Activated T-helper 2 cell treated with anti-CD3 and anti-CD28 coated beads, Interferon-gamma antibody, Interleukin-2, Interleukin-4, amounts not matched to agents 10 μg/mL and 5 μg/mL and 100 μg/mL, durations not matched to agents 14 hours and 24 hours and 36 hours (primary cell): Measurements from ENCODE around the gene CCL4. TPM values are rescaled to one million over a fixed set of nuclear protein-coding genes. Genes with fewer than 3 reads are reported as not detected.
"Not testable (repeated sequence)": the region's sequence is repeated elsewhere in the genome, so short reads cannot be mapped to it uniquely, and the experiment has no call there.

Source experiments
- DNase-seq: peaks from one replicate; pipeline ENCODE4 v3.0.0; 2021; ENCODE audit warnings: low spot score
- H3K27ac Mint-ChIP-seq: one replicate; pipeline ENCODE4 v1.8.0; 2021; ENCODE audit warnings: mixed read lengths
- H3K27me3 Mint-ChIP-seq: one replicate; pipeline ENCODE4 v1.8.0; 2021; ENCODE audit warnings: low read depth, mixed read lengths
- H3K36me3 Mint-ChIP-seq: one replicate; pipeline ENCODE4 v1.8.0; 2021; ENCODE audit warnings: low read depth, mixed read lengths
- H3K4me1 Mint-ChIP-seq: one replicate; pipeline ENCODE4 v1.8.0; 2021; ENCODE audit warnings: low read depth, mixed read lengths
- H3K4me3 Mint-ChIP-seq: one replicate; pipeline ENCODE4 v1.8.0; 2021; ENCODE audit warnings: low read depth, mild to moderate bottlenecking, moderate library complexity, mixed read lengths
- H3K9me3 Mint-ChIP-seq: one replicate; pipeline ENCODE4 v1.8.0; 2021; ENCODE audit warnings: mixed read lengths
- intact Hi-C: fragments of 100-400 bp; cut with micrococcal nuclease; formaldehyde crosslinking; loops from one replicate; pipeline ENCODE4 v1.15.1; 2023
- total RNA-seq: library from RNA; stranded (reverse); gene quantifications from 2 replicates; pipeline ENCODE4 v1.2.3, GENCODE V29; 2022

CCL4 gene
- total RNA-seq, 1 donor from 2014 or later, result 136 TPM

GRCh38 chr17:36089888-36090836 is 13.5 kb upstream of the CCL4 start, which contains the start of gene CCL3:
CCL3 (minus strand) TSS chr17:36090143; CDS start chr17:36090058, 85 bp downstream.
- H3K4me3 Mint-ChIP-seq, result peak within 1 kb of the TSS; percentile 56
- intact Hi-C loops, result loop anchor here (1.0 to 5.0 kb wide), 3 partner anchors 16 to 193 kb away; no protein-coding TSS in a partner anchor
- H3K9me3 Mint-ChIP-seq, result no peaks in the 10 kb centered on the region
- H3K27me3 Mint-ChIP-seq, result peaks cover 25% of the 10 kb centered on the region
- no peak for DNase-seq
- H3K4me1 Mint-ChIP-seq, result peaks cover 43% of the 10 kb centered on the region
- no peaks in the 10 kb centered on the region for H3K36me3 Mint-ChIP-seq
- peak within 1 kb of the TSS; percentile 85 for H3K27ac Mint-ChIP-seq

GRCh38 chr17:36092230-36092629 is 11.4 kb upstream of the CCL4 start:
- peaks cover 24% of the 10 kb centered on the region for H3K27me3 Mint-ChIP-seq
- no peak for DNase-seq
- no peaks in the 10 kb centered on the region for H3K36me3 Mint-ChIP-seq
- peaks cover 40% of the 10 kb centered on the region for H3K4me1 Mint-ChIP-seq
- no peak overlapping the region for H3K27ac Mint-ChIP-seq
- intact Hi-C loops, result loop anchor here (5.0 kb wide), 1 partner anchor 195 kb away; no protein-coding TSS in a partner anchor
- H3K9me3 Mint-ChIP-seq, result no peaks in the 10 kb centered on the region
- no peak overlapping the region for H3K4me3 Mint-ChIP-seq

GRCh38 chr17:36092715-36093114 is 10.9 kb upstream of the CCL4 start:
- not testable (repeated sequence) for H3K9me3 Mint-ChIP-seq, H3K36me3 Mint-ChIP-seq, DNase-seq, H3K27ac Mint-ChIP-seq, H3K4me3 Mint-ChIP-seq
- peaks cover 24% of the 10 kb centered on the region for H3K27me3 Mint-ChIP-seq
- peaks cover 40% of the 10 kb centered on the region for H3K4me1 Mint-ChIP-seq
- intact Hi-C loops, result loop anchor here (5.0 kb wide), 1 partner anchor 195 kb away; no protein-coding TSS in a partner anchor

DNA sequence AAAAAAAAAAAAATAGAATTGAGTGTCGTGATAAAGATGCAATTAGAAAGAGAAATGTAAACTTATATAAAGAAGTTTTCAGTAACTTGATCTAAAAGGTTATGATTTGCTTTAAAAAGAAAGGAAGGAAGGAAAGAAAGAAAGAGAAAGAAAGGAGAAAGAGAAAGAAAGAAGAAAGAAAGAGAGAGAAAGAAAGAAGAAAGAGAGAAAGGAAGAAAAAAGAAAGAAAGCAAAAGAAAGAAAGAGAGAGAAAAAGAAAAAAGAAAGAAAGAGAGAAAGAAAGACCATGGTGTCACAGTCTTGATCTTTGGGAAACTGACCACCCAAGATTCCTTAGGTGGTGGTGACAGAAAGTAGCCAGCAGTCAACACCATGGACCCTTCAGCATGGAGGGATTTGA is 9.4 kb upstream of the CCL4 start:
- H3K9me3 Mint-ChIP-seq, result no peaks in the 10 kb centered on the region
- H3K36me3 Mint-ChIP-seq, result no peaks in the 10 kb centered on the region
- peaks cover 39% of the 10 kb centered on the region for H3K4me1 Mint-ChIP-seq
- H3K27ac Mint-ChIP-seq, result no peak overlapping the region
- H3K4me3 Mint-ChIP-seq, result no peak overlapping the region
- peaks cover 23% of the 10 kb centered on the region for H3K27me3 Mint-ChIP-seq
- intact Hi-C loops, result loop anchor here (5.0 kb wide), 1 partner anchor 197 kb away; no protein-coding TSS in a partner anchor
- DNase-seq, result no peak

DNA sequence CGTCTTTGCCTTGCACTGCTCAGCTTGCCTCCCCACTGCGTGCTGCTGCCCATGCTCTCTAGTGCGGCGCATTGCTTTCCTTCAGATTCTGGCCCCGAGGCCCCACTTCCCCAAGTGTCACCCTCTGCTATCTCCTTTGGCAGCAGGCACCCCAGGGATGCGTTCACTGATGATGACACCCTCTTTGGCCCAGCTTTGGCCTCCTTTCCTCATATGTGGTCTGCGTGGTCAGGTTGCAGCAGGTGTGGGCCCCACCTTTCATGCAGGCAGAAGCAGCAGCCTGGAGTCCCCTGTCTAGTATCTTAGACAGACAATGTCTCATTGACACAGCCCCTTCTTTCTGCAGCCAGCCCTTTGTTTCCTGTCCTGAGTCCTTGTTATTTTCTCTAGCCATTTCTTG is 8.9 kb upstream of the CCL4 start:
- Mint-ChIP-seq H3K27ac (no peak overlapping the region), H3K4me1 (peaks cover 38% of the 10 kb centered on the region), H3K27me3 (peaks cover 22% of the 10 kb centered on the region), H3K9me3 (no peaks in the 10 kb centered on the region), H3K36me3 (no peaks in the 10 kb centered on the region), H3K4me3 (no peak overlapping the region)
- intact Hi-C loops, result loop anchor here (5.0 kb wide), 1 partner anchor 197 kb away; no protein-coding TSS in a partner anchor
- DNase-seq, result no peak

DNA sequence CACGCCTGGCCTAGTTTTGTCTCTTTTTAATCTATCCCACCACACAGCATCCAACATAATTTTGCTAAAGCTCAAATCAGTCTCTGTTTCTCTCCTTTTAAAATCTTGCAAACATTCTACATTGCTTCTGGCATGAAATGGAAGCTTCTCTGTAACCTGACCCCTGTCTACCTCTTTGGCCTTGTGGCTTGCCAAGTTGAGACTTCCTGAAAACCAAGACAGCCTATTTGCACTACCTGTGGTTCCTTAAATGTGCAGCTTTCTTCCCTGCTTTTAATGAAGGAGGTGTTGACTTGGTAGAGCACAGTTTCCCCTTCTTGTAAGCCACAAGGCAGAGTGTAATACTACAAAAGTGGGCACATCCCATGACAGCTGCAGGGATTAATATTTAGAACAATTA is 7.6 kb upstream of the CCL4 start:
- DNase-seq, result no peak
- H3K27ac Mint-ChIP-seq, result no peak overlapping the region
- no peaks in the 10 kb centered on the region for H3K9me3 Mint-ChIP-seq
- H3K27me3 Mint-ChIP-seq, result peaks cover 25% of the 10 kb centered on the region
- intact Hi-C loops, result no loop called here
- peaks cover 28% of the 10 kb centered on the region for H3K4me1 Mint-ChIP-seq
- H3K4me3 Mint-ChIP-seq, result no peak overlapping the region
- H3K36me3 Mint-ChIP-seq, result no peaks in the 10 kb centered on the region

DNA sequence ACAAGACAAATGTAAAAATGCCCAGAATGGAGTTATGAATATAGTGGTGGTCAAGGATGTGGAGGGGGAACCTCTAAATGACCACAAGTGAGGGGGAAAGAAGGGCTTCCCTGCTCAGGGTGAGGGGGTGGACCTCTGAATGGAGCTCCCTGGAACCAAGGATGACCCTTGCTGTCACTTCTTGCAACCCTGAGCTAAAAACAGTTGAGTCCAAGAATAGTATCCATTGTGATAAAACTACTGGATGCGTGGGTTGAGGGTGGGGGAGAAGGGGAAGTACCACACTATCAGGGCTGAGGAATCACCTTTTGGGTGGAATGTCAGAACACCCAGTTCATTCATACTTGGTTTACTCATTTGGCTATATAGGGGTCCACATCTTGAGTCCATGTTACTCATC is 4.6 kb upstream of the CCL4 start:
- DNase-seq, H3K4me3 Mint-ChIP-seq, intact Hi-C loops, H3K36me3 Mint-ChIP-seq, H3K27ac Mint-ChIP-seq, H3K9me3 Mint-ChIP-seq: not testable (repeated sequence)
- H3K4me1 Mint-ChIP-seq, result peaks cover 17% of the 10 kb centered on the region
- H3K27me3 Mint-ChIP-seq, result peaks cover 20% of the 10 kb centered on the region

DNA sequence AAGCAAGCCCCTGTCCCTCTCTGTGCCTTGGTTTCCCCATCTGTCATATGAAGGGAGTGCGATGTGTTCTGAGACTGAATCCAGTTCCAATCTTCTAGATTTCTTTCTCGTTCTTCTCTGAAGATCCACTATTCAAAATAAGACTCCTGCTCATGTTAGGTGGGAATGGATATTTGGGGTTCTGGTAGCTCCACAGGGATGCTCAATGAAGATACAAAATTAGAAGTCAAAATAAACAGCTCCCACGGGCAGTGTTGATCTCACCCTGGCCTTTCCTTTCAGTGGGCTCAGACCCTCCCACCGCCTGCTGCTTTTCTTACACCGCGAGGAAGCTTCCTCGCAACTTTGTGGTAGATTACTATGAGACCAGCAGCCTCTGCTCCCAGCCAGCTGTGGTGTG is 619 bp downstream of the CCL4 start:
- not testable (repeated sequence) for H3K9me3 Mint-ChIP-seq, H3K36me3 Mint-ChIP-seq
- H3K27me3 Mint-ChIP-seq, result peaks cover 15% of the 10 kb centered on the region

DNA sequence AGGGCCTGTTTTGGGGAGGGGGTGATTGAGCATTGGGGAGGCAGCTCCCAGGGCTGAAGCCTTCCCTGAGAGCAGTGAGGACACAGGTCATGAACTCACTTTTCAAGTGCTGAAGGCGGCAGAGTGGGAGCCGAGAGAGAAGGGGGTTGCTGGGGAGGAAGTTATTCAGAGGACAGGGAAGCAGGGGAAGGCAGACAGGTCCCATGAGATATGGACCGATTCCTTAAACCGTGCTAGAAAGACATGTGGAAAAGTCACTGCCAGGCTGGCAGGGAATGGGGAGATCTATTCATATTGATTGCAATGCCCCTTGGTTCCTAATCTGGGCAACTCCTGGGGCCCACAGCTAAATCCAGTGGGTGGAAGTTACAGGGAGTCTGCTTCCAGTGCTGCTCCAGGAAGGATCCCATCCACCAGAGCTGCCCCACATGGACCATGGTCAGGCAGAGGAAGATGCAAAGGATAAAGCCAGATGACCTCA is 1.1 kb downstream of the CCL4 start:
- Mint-ChIP-seq H3K27me3 (peaks cover 15% of the 10 kb centered on the region), H3K36me3 (no peaks in the 10 kb centered on the region), H3K27ac (peak overlapping the region; percentile 34), H3K4me1 (peaks cover 10% of the 10 kb centered on the region), H3K4me3 (peak overlapping the region; percentile 66), H3K9me3 (no peaks in the 10 kb centered on the region)
- intact Hi-C loops, result no loop called here
- no peak for DNase-seq

More for the DNA sequence above, 619 bp downstream of the CCL4 start:
- Mint-ChIP-seq H3K27ac (peak overlapping the region; percentile 34), H3K4me3 (peak overlapping the region; percentile 66), H3K4me1 (peaks cover 12% of the 10 kb centered on the region)
- intact Hi-C loops, DNase-seq: not testable (repeated sequence)

GRCh38 chr17:36105781-36106492 is 2.3 kb downstream of the CCL4 start:
- H3K4me1 Mint-ChIP-seq, result peaks cover 10% of the 10 kb centered on the region
- H3K9me3 Mint-ChIP-seq, result no peaks in the 10 kb centered on the region
- H3K4me3 Mint-ChIP-seq, result no peak overlapping the region
- peaks cover 11% of the 10 kb centered on the region for H3K27me3 Mint-ChIP-seq
- DNase-seq, result no peak
- no peak overlapping the region for H3K27ac Mint-ChIP-seq
- H3K36me3 Mint-ChIP-seq, result no peaks in the 10 kb centered on the region
- intact Hi-C loops, result no loop called here

GRCh38 chr17:36106493-36106835 is 2.8 kb downstream of the CCL4 start:
- intact Hi-C loops, result no loop called here
- H3K27ac Mint-ChIP-seq, result no peak overlapping the region
- peaks cover 10% of the 10 kb centered on the region for H3K4me1 Mint-ChIP-seq
- no peaks in the 10 kb centered on the region for H3K9me3 Mint-ChIP-seq
- no peak for DNase-seq
- no peaks in the 10 kb centered on the region for H3K36me3 Mint-ChIP-seq
- H3K4me3 Mint-ChIP-seq, result no peak overlapping the region
- peaks cover 11% of the 10 kb centered on the region for H3K27me3 Mint-ChIP-seq

- DNase-seq, result no peak
- H3K4me1 Mint-ChIP-seq, result peaks cover 10% of the 10 kb centered on the region
- intact Hi-C loops, result no loop called here
- H3K27me3 Mint-ChIP-seq, result peaks cover 13% of the 10 kb centered on the region
- H3K4me3 Mint-ChIP-seq, result no peak overlapping the region
- no peak overlapping the region for H3K27ac Mint-ChIP-seq
- peaks cover 5% of the 10 kb centered on the region for H3K9me3 Mint-ChIP-seq
- no peaks in the 10 kb centered on the region for H3K36me3 Mint-ChIP-seq
These were observed 4.0 kb downstream of the CCL4 start for GRCh38 chr17:36107660-36108059.
